GM18508 (cell line): Measurements from ENCODE around the gene TMEM18.
A peak's percentile ranks its signal among the peaks of the same experiment; 100 is the strongest.
"Not testable (repeated sequence)": the region's sequence is repeated elsewhere in the genome, so short reads cannot be mapped to it uniquely, and the experiment has no call there.

ENCODE experiments used
- ATAC-seq: cut with Tn5 transposase; IDR thresholded peaks from one replicate; pipeline ENCODE4 v1.9.1; 2021; ENCODE audit warnings: moderate number of reproducible peaks; ENCODE audit not compliant: insufficient read depth, unreplicated experiment

The TMEM18 gene

DNA sequence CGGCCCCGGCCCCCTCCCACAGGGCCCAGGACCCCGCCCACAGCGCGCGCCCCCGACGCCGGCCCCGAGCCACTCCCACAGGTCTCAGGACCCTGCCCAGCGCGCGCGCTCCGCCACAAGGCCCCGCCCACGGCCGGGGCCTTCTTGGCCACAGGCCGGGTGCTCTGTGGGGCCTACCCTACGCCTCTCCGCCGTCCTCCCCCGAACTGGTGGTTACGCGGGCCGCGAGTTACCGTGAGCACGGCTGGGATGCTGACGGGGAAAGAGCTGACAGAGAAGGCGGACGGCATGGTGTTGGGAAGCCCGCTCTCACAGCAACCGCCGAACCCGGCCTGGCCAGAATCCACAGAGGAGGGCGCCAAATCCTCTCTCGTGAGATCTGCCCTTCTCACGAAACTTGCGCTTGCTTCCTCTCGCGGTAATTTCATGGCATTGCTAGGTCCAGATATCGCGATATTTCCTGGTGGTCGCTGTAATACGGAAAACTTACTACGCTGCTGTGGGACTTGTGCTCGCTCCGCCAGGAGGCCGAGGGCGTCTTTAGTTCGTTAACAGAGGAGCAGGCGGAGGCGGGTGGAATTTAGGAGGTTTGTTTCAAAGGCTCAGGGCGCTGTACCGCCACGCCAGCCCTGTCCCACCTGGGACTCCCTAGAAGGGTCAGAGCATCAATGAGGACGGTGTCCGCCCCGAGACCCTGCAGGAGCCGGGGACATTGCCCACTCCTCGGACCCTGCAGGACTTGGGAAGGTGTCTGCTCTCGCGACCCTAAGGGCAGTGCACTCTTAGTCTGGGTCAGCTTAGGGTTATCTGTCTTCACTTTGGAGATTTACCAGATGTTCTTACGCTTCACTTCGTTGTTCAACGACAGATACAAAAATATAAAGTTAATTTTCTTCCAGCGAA, at the start of gene TMEM18:
TSS of gene TMEM18 (minus strand) at position 351 of the 903 bp plus-strand sequence. CDS start at position 290, 61 bp downstream.
- peak; percentile 56 for ATAC-seq

DNA sequence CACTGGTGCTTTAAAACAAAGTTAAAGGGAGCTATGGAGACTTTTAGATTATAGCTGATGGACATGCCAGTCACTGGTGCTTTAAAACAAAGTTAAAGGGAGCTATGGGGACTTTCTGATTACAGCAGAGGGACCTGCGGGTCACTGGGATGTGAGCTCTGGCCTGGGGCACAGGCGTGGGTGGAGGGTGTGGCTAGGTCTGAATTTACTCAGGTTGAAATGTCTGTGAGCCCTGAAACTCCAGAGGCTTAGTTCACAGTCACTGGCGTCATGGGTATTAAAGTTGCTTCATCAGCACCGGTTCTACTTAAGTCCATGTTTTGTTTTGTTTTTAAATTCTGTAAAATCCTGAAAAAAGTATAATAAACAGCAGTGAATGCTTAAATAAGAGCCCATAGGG, 49.0 kb upstream of the TMEM18 start:
- ATAC-seq, result peak; percentile 67

DNA sequence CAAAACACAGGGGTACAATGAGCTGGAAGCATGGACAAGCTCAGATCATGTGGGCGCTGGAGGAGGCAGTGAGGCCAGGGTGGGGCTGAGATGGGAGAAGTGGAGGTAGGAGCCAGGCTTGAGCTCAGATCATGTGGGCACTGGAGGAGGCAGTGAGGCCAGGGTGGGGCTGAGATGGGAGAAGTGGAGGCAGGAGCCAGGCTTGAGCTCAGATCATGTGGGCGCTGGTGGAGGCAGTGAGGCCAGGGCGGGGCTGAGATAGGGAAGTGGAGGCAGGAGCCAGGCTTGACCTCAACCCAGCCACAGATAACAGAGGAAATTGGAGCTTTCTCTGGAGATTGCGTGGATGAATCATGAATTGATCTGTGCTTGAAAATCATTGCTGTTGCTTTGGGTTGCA, 48.3 kb upstream of the TMEM18 start:
- ATAC-seq, result no peak

DNA sequence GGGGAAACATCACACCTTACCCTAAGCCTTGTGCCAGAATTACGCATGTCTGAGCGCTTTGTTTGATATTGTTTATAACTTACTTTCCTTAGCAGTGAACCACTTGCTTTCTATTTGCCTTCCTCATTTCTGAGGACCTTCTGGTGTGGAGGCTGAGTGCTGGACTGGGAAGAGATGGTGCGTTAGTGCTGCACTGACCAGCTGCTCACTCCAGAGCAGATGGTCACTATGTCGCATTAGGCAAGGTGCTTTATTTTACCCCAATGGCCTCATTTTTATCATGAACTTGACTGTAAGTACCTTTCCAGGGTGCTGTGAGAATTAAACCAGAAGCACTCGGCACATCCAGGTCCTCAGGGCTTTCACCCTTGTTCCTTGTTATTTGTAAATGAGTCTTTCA, 46.6 kb upstream of the TMEM18 start:
- ATAC-seq, result no peak

DNA sequence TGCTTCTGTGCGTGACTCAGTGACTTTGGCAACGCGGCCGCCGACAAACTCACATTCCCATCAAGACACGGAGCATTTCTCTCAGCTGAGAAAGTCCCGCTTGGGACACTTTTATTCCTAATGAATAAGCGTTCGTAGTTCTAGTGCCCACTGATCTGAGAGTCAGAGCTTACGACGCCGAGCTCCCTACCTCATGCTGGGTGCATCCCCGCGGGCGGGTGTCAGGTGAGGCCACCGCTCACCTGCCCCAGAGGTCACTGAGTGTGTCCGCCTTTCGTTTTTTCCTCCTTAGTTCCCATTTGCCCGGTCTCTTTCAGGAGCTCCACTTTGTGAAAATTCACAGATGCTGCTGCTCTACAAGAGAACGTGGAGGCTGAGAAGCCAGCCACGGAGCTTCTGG, 43.6 kb upstream of the TMEM18 start:
- no peak for ATAC-seq

DNA sequence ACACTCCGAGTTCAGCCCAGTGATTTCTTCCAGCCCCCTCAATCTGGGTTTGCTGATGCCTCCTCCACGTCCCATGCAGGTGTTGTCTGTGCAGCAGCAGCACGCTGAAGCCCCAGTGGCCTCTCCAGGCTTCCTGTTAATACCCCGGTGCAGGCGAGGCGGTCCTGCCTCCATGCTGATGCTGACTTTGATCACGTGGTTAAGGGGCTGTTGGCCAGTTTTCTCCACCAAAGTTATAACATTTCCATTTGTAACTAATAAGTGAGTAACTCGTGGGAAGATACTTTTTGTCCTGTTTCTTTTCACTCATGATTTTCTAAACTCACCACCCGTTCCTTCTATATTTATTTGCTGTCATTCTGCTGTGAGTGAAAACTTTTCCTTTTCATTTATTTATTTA, 42.5 kb upstream of the TMEM18 start:
- ATAC-seq, result no peak

DNA sequence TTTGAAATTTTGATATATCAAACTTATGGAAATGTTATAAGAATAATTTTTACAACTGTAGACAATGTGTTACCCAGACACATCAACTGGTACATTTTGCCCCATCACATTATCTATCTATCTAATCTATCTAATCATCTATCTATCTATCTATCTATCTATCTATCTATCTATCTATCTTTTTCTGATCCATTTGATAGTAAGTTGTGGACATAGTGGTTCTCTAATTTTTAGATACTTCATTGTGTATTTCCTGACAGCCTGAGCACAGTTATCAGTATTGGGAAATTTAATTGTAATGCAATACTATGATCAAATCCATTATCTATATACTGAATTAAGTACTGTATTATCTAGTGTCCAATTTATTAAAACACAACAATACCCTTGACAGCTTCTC, 42.0 kb upstream of the TMEM18 start:
- ATAC-seq, result no peak

DNA sequence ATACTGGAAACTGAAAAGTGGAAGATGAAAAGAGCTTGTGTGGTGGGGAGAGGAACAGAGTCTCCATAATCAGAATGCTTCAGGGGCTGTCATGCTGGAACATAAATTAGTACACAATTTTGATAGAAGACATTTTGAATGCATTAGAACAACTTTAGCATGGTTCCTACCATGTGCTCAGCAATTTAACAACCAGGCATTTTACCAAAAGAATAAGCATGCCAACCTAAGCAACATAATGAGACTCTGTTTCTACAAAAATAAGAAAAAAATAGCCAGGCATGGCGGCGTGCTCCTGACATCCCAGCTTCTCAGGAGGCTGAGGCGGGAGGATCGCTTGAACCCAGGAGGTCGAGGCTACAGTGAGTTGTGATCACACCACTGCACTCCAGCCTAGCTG, 40.5 kb upstream of the TMEM18 start:
- ATAC-seq, result no peak

DNA sequence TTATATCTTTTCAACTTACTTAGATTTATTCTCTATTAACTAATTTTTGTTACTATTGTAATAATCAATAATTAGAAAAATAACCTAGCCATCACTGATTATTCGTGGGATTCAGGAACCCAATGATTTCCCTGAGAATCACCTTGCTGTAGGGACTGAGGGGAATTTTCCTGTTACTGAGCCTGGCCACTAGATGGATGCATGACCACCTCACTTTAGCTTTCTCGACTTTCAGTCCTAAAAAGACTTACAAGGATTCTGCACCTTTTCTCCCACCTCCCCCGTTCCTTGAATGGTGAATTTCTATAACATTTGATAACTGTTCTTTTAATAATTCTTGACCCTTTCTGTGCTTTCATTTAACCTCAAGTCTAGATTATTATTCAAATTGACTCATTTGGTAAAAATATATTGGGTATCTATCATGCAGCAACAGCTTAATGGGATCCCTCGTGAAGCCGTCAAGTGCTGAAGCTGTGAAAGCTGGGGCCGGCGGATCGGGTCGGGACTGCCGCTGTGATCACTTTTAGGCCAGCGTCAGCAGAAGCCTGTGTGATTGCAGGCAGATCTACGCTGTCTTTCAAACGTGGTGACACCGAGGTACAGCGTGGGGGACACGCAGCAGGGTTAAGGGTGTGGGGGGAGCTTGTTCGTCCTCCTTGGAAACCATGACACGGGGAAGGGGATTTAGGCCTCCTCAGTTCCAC, 38.8 kb upstream of the TMEM18 start:
- no peak for ATAC-seq

DNA sequence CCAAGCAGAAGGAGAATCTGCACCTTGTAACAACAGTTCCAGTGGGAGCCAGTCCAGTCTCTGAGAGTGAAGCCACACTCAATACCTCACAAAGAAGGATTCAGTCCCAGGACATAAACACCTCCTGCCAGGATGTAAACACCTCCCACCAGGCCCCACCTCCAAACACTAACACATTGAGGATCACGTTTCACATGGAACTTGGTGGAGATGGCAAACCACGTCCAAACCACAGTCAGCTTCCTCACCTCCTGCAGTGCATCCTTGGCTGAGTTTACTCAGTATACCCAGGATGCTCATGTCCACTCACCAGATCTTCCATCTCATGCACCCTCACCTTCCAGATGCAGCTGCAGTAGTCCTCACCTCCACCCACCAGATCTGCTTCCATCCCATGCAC, 37.8 kb upstream of the TMEM18 start:
- no peak for ATAC-seq

DNA sequence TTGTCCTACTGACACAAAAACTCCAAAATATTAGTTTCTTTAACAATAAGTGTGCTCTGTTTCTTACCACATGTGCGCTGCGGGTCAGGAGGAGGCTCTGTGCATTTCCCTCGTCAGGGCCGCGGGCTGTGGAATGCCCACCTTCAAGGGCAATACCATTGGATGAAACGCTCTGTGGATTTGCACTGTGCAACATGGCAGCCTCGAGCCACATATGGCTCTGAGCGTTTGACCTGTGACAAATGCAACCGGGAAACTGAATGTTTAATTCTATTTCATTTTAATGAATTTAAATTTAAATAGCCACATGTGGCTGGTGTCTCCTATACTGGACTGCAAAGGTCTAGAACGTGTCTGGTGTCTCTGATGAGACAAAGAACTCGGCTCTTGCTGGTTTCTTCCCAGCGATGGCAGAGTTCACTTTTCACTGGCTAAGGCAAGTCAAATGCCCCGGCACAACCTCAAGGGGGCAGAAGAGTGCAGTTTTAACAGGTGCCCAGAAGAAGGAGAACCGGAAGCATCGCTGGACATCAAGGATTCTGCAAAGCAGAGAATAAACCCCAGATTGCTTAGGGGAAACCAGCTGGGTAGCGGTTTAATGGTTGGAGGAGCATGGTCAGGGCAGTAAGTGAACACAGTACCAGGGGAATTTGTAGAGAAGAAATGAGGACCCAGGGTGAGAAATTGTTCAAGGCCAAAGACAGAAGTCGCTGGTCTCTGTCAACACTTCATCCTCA, 37.0 kb upstream of the TMEM18 start:
- peak; percentile 98 for ATAC-seq

DNA sequence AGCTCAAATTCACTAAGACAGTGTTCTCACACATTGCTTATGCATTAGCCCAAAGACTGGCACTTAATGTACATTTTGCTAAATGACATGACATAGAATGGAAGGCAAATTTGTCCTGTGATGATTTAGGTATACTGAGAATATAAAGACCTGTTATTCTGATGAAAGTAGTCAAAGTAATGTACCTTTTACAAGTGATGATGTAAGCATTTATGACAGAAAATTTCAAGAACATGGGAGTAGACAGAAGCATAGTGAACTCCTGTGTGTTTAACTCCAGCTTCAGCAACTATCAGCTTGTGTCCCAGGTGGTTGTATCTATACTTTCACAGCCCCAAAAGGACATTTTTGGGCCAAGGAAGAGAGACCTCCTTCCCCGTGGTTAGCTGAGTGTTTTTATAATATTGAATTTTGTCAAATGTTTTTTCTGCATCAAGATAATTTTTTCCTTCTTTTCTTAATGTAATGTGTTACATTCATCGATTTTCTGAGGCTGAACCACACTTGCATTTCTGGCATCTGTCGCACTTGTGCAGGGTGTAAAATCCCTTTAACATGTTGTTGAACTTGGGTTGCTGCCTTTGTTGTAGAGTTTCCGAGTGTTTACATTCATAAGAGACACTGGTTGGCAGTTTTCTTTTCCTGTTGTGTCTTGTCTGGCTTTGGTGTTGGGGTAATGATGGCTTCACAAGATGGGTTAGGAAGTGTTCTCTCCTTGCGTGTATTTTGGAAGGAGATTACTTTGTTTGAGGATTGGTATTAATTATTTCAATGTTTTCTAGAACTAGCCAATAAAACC, 33.9 kb upstream of the TMEM18 start:
- no peak for ATAC-seq

DNA sequence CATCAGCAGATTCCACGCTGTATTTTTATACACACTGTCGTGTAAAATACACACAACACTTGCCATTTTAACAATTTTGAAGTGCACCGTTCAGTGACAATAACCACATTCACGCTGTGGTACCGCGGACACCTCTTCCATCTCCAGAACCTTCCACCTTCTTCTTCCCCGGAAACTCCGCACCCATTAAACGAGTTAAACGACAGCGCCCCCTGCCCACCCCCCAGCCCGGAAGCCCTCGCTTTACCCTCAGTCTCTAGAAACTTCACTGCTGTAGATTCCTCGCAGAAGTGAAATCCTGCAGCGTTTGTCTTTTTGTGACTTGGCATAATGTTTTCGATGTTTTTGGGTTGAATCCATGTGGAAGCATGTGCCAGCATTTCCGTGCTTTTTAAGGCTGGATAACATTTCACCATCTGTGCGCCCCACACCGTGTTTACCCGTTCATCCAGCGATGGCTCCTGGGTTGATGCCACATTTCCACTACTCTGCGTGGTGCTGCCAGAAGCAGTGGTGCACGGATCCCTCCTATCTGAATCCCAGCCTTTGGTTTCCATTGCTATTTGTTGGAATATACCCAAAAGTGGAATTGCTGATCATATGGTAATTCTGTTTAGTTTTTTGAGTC, 32.0 kb upstream of the TMEM18 start:
- no peak for ATAC-seq

DNA sequence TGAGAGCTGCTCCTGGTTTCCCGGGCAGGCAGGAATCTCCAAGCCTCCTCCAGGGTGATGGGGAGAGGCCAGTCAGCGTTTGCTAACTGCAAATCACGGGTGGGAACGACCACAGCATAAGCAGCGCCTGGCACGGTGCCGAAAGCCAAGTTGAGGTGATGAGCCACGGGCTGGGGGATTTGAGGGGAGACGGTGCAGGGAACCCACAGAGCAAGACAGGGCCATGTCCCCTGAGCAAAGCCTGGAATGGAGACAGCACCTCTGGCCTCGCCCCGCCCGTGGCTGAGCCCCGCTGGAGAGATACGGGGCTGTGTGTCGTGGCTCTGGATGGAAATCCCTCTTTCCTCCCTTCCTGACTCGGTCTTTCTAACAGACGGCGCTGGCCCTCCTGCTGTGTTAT, 31.5 kb upstream of the TMEM18 start:
- no peak for ATAC-seq

DNA sequence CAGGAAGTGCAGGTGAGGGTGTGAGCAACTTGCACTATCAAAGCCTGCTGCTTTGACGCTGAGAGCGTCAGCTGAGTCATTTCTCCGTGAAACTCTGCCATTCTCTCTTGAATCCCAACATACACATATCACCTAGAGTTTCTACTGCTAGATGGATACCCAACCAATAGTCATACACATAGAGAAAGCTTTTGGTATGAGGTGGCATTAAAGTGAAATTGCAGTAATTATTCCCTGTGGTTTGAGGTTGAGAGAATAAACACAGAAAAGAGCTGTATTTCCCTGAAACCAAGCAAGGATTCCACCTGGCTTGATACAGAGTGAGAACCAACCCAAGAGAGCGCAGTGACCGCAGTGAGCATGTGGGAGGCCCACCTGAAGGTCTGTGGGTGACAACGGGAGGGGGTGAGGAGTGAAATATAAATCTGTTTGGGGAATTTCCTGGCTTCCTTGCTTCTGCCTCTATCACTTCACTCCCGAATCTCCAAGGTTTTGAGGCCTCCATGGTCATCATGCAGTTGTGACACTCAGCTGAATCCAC, 28.8 kb upstream of the TMEM18 start:
- ATAC-seq, result peak; percentile 95

DNA sequence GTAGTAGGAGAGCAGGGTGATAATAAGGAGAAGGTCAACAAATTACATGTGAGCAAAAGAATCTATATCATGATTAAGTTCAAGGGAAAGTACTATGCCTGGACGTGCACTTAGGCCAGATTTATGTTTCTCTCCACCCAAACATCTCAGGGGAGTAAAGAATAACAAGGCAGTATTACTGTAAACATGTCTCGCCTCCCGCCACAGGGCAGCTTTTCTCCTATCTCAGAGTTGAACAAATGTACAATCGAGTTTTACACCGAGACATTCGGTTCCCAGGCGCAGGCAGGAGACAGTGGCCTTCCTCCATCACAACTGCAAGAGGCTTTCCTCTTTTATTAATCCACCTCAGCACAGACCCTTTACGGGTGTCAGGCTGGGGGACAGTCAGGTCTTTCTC, 25.6 kb upstream of the TMEM18 start:
- not testable (repeated sequence) for ATAC-seq

DNA sequence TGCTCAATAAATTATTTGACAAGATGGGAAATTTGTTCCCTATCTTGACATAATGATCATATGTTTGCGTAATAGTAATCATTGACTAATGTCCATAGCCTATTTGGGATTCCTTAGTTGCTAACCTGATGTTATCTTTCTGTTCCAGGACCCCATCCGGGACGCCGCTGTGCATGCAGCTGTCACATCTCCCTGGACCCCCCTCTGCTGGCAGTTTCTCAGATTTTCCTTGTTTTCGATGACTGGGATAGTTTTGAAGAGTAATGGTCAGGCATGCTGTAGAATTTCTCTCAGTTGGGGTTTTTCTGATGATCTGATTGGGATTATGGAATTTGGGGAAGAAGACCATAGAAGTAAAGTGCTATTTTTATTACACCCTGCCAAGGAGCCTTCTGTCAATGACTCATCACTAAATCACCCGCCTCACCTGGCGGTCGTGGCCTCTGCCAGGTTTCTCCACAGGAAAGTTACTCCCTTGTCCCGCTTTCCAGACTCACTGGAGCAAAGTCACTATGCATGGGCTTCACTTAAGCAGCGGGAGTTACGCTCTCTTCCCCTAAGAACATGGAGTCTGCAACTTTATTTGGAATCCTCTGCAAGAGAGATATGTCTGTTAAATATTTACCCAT, 19.9 kb upstream of the TMEM18 start:
- no peak for ATAC-seq

DNA sequence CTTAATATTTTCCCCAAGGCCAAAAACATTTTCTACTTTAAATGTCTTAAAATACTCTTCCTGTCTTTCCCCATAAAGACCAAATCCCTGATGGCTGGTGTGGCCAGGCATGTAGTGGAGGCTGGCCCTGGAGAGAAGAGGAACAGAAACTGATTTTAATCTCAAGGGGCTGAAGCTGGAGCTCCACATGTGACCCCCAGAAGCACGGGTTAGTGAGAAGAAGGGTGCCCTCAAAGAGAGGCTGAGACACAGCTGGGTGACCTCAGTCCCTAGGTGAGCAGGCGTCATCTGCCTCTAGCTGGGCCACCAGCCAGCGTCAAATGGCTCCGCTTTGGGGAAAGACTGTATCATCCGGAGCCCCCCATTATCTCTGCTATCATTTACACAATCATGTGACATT, 19.3 kb upstream of the TMEM18 start:
- peak; percentile 95 for ATAC-seq

DNA sequence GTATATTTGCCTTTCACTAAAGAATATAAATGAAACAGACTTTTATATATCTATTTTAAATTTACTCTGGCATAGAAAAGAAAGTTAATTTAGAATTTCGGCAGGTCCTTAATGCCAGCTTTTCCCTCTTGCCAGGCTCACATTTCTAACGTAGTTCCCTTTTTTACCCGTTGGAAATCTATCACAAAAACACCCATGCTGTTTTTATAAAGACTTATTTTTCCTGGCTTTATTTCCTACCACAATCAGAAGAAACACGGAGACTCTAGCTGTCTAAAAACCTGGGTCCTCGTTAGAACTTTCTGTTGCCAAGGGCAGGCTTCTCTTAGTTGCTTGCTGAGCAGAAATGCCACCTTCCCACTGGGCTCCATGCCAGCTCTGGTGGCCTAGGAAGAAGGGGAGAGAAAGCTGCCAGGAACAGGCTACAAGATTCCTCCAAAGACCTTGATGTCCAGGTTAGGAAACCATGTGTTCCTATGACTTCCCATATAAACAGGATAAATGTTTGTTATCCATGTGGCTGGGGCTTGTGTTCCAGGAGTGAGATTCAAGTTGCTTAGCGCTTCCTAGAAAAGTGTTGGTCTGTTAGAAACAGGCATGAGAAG, 17.8 kb upstream of the TMEM18 start:
- ATAC-seq, result no peak
